Measurements from ENCODE around the gene CDK2. TPM values are rescaled to one million over a fixed set of nuclear protein-coding genes. Genes with fewer than 3 reads are reported as not detected.

CDK2 gene
- total RNA-seq, 4 donors from 2014 or later: 6.4 to 11.7 (median 8.1) TPM

- TF ChIP-seq POLR2A (IDR thresholded peaks at IDR 0.05) (no peak), CTCF (IDR thresholded peaks at IDR 0.05 in 4 of 5, conservative IDR thresholded peaks at IDR 0.05 in 1 of 5) (no peak)
- Histone ChIP-seq H3K4me3 (no peak overlapping the region), H3K4me1 (no peaks in the 10 kb centered on the region), H3K9me3 (no peaks in the 10 kb centered on the region), H3K36me3 (no peaks in the 10 kb centered on the region), H3K27me3 (no peaks in the 10 kb centered on the region), H3K27ac (no peak overlapping the region)
- ATAC-seq (no peak), DNase-seq (no peak)
- in situ Hi-C loops (cut with MboI; ENCODE audit: low sequenced_read_pairs in 4 of 4): no loop called here
- intact Hi-C loops (cut with DNase I; ENCODE audit: low total_unique reads): no loop called here
Observed at GRCh38 chr12:55955344-55955743, 11.3 kb upstream of the CDK2 start.

- TF ChIP-seq CTCF (IDR thresholded peaks at IDR 0.05 in 4 of 5, conservative IDR thresholded peaks at IDR 0.05 in 1 of 5) (no peak), POLR2A (IDR thresholded peaks at IDR 0.05) (no peak)
- DNase-seq (no peak), ATAC-seq (no peak)
- Histone ChIP-seq H3K27ac (no peak overlapping the region), H3K4me3 (no peak overlapping the region), H3K27me3 (no peaks in the 10 kb centered on the region), H3K9me3 (no peaks in the 10 kb centered on the region), H3K4me1 (no peaks in the 10 kb centered on the region), H3K36me3 (no peaks in the 10 kb centered on the region)
- in situ Hi-C loops (cut with MboI; ENCODE audit: low sequenced_read_pairs in 4 of 4) (no loop called here), intact Hi-C loops (cut with DNase I; ENCODE audit: low total_unique reads) (no loop called here)
Observed at GRCh38 chr12:55955800-55956508, 10.7 kb upstream of the CDK2 start.

- H3K4me1 ChIP-seq: no peaks in the 10 kb centered on the region
- ATAC-seq (no peak), DNase-seq (no peak)
- H3K4me3 ChIP-seq: no peak overlapping the region
- H3K27me3 ChIP-seq: no peaks in the 10 kb centered on the region
- no peaks in the 10 kb centered on the region for H3K9me3 ChIP-seq
- no peak overlapping the region for H3K27ac ChIP-seq
- in situ Hi-C loops (cut with MboI; ENCODE audit: low sequenced_read_pairs in 4 of 4): no loop called here
- no peaks in the 10 kb centered on the region for H3K36me3 ChIP-seq
- intact Hi-C loops (cut with DNase I; ENCODE audit: low total_unique reads): no loop called here
- TF ChIP-seq CTCF (IDR thresholded peaks at IDR 0.05 in 4 of 5, conservative IDR thresholded peaks at IDR 0.05 in 1 of 5) (no peak), POLR2A (IDR thresholded peaks at IDR 0.05) (no peak)
Observed at GRCh38 chr12:55957106-55957859, 9.3 kb upstream of the CDK2 start.

GRCh38 chr12:55963760-55964159 is 2.9 kb upstream of the CDK2 start:
- no peak for ATAC-seq
- no peak overlapping the region for H3K4me3 ChIP-seq
- intact Hi-C loops (cut with DNase I; ENCODE audit: low total_unique reads) (no loop called here), in situ Hi-C loops (cut with MboI; ENCODE audit: low sequenced_read_pairs in 4 of 4) (no loop called here)
- TF ChIP-seq POLR2A (IDR thresholded peaks at IDR 0.05): no peak
- no peak for TF ChIP-seq CTCF (IDR thresholded peaks at IDR 0.05 in 4 of 5, conservative IDR thresholded peaks at IDR 0.05 in 1 of 5)
- H3K36me3 ChIP-seq: no peaks in the 10 kb centered on the region
- H3K9me3 ChIP-seq: no peaks in the 10 kb centered on the region
- no peak overlapping the region for H3K27ac ChIP-seq
- H3K27me3 ChIP-seq: peaks cover 0 to 3% (median 0%) of the 10 kb centered on the region in 3 donors
- no peak for DNase-seq
- peaks cover 14 to 15% of the 10 kb centered on the region in 2 donors for H3K4me1 ChIP-seq

Data from gastrocnemius medialis (tissue), 4 donors.